PC-9 (cell line): ENCODE measurements around the gene STXBP5. TPM values are rescaled to one million over a fixed set of nuclear protein-coding genes. Genes with fewer than 3 reads are reported as not detected.

ENCODE experiments used
- BruUV-seq: library from RNA; stranded (reverse); fragments of 400-500 nt; replicated peaks from 2 replicates; lab custom pipeline; 2021; lab: Mats Ljungman, UMichigan
- CTCF ChIA-PET: fragments of 300-600 bp; sonication (Branson Sonifier 250); formaldehyde crosslinking; loops from one replicate; lab custom pipeline; 2022; ENCODE audit warnings: antibody characterized with exemption; lab: Charles Lee
- POLR2A ChIA-PET: fragments of 300-600 bp; sonication (Branson Sonifier 250); formaldehyde crosslinking; loops from one replicate; lab custom pipeline; 2022; ENCODE audit warnings: antibody characterized with exemption; ENCODE audit not compliant: unreplicated experiment; lab: Charles Lee
- DNase-seq, 2 experiments: peaks; one replicate each; pipeline versions ENCODE4 v3.0.0 to v3.0.0-alpha.2; 2015 to 2022; ENCODE audit warnings: mixed read lengths in 1 of 2
- H2AFZ ChIP-seq: fragments of 200-600 bp; sonication (generic); 2 replicates; pipeline ENCODE4 v1.8.1; 2017; ENCODE audit warnings: antibody characterized with exemption
- H3F3A ChIP-seq: fragments of 200-600 bp; sonication (generic); 2 replicates; pipeline ENCODE4 v1.8.1; 2017; ENCODE audit warnings: antibody characterized with exemption, mild to moderate bottlenecking, low read depth; ENCODE audit not compliant: insufficient read depth
- H3K27ac ChIP-seq: fragments of 200-600 bp; sonication (generic); 2 replicates; pipeline ENCODE4 v1.6.1; 2016; ENCODE audit warnings: mixed run types
- H3K27me3 ChIP-seq: fragments of 200-600 bp; sonication (generic); 2 replicates; pipeline ENCODE4 v1.6.1; 2016; ENCODE audit warnings: low read depth, mixed run types; ENCODE audit not compliant: insufficient read depth
- H3K36me3 ChIP-seq: fragments of 200-600 bp; sonication (generic); 2 replicates; pipeline ENCODE4 v1.6.1; 2016; ENCODE audit warnings: low read depth, mixed run types
- H3K4me1 ChIP-seq: fragments of 200-600 bp; sonication (generic); replicated peaks from 2 replicates; pipeline ENCODE4 v1.6.1; 2016; ENCODE audit warnings: mixed run types; ENCODE audit not compliant: insufficient read depth
- H3K4me2 ChIP-seq: fragments of 200-600 bp; sonication (generic); 2 replicates; pipeline ENCODE4 v1.6.1; 2017; ENCODE audit warnings: mixed run types
- H3K4me3 ChIP-seq: fragments of 200-600 bp; sonication (generic); 2 replicates; pipeline ENCODE4 v1.6.1; 2016; ENCODE audit warnings: mixed run types
- H3K79me2 ChIP-seq: fragments of 200-600 bp; sonication (generic); 2 replicates; pipeline ENCODE4 v1.6.1; 2017; ENCODE audit warnings: low read depth, mixed run types
- H3K9me2 ChIP-seq: fragments of 200-600 bp; sonication (generic); 2 replicates; pipeline ENCODE4 v1.8.1; 2017; ENCODE audit warnings: mild to moderate bottlenecking; ENCODE audit not compliant: insufficient read depth
- H3K9me3 ChIP-seq: fragments of 200-600 bp; sonication (generic); 2 replicates; pipeline ENCODE4 v1.8.1; 2016; ENCODE audit warnings: low read depth; ENCODE audit not compliant: insufficient read depth
- H4K20me1 ChIP-seq: fragments of 200-600 bp; sonication (generic); 2 replicates; pipeline ENCODE4 v1.8.1; 2017; ENCODE audit not compliant: insufficient read depth
- CTCF ChIP-seq: fragments of 200-600 bp; sonication (generic); conservative IDR thresholded peaks from 2 replicates; pipeline ENCODE4 v1.6.1; 2017; ENCODE audit warnings: mixed run types, antibody characterized with exemption, mild to moderate bottlenecking, moderate library complexity
- EZH2 ChIP-seq: fragments of 200-600 bp; sonication (generic); IDR thresholded peaks from 2 replicates; pipeline ENCODE4 v1.8.0; 2017; ENCODE audit warnings: antibody characterized with exemption, low read depth
- intact Hi-C: fragments of 100-400 bp; cut with micrococcal nuclease; formaldehyde crosslinking; loops from one replicate; pipeline ENCODE4 v1.10.0; 2022; ENCODE audit not compliant: unreplicated experiment
- total RNA-seq: library from RNA; stranded (reverse); gene quantifications from 2 replicates; pipeline ENCODE4 v1.2.3, GENCODE V29; 2021

Gene STXBP5
- total RNA-seq, 1 experiment from 2014 or later, result 4.6 TPM

GRCh38 chr6:147395158-147395557 is 190.9 kb downstream of the STXBP5 start:
- H3F3A ChIP-seq, result 0 out of 2 replicates have a peak, but pooled peaks cover 3% of the 10 kb centered on the region
- H3K27ac ChIP-seq, result no peak overlapping the region
- H3K9me2 ChIP-seq, result no peaks in the 10 kb centered on the region
- CTCF ChIA-PET, result no interaction called here
- POLR2A ChIA-PET, result no interaction called here
- no peak overlapping the region for H3K4me2 ChIP-seq
- no peak overlapping the region for H3K4me3 ChIP-seq
- H2AFZ ChIP-seq, result no peak overlapping the region
- DNase-seq, result no peak
- no peaks in the 10 kb centered on the region for H3K79me2 ChIP-seq
- no peaks in the 10 kb centered on the region for H4K20me1 ChIP-seq
- no peak for TF ChIP-seq CTCF
- no peak for TF ChIP-seq EZH2
- H3K36me3 ChIP-seq, result no peaks in the 10 kb centered on the region
- no peaks in the 10 kb centered on the region for H3K9me3 ChIP-seq
- BruUV-seq, result no TSS peak
- intact Hi-C loops, result loop anchor here (10.0 kb wide), 1 partner anchor 1070 kb away; no protein-coding TSS in a partner anchor
- H3K4me1 ChIP-seq, result no peaks in the 10 kb centered on the region
- H3K27me3 ChIP-seq, result no peaks in the 10 kb centered on the region

- ChIA-PET POLR2A (no interaction called here), CTCF (no interaction called here)
- no peaks in the 10 kb centered on the region for H4K20me1 ChIP-seq
- no peaks in the 10 kb centered on the region for H3K9me3 ChIP-seq
- no peak overlapping the region for H3K4me2 ChIP-seq
- no peaks in the 10 kb centered on the region for H3K9me2 ChIP-seq
- no peaks in the 10 kb centered on the region for H3K36me3 ChIP-seq
- H3K79me2 ChIP-seq, result no peaks in the 10 kb centered on the region
- TF ChIP-seq CTCF (no peak), EZH2 (no peak)
- DNase-seq, result no peak
- H3K4me1 ChIP-seq, result no peaks in the 10 kb centered on the region
- no peaks in the 10 kb centered on the region for H3K27me3 ChIP-seq
- no peak overlapping the region for H2AFZ ChIP-seq
- H3K4me3 ChIP-seq, result no peak overlapping the region
- BruUV-seq, result no TSS peak
- H3F3A ChIP-seq, result no peaks in the 10 kb centered on the region
- intact Hi-C loops, result loop anchor here (10.0 kb wide), 1 partner anchor 1067 kb away; no protein-coding TSS in a partner anchor
- no peak overlapping the region for H3K27ac ChIP-seq
Observed at GRCh38 chr6:147397306-147397705, 193.1 kb downstream of the STXBP5 start.

GRCh38 chr6:147400968-147401367 is 196.8 kb downstream of the STXBP5 start:
- Histone ChIP-seq H3K27ac (no peak overlapping the region), H3K9me2 (no peaks in the 10 kb centered on the region), H3K36me3 (no peaks in the 10 kb centered on the region), H4K20me1 (no peaks in the 10 kb centered on the region), H3K79me2 (no peaks in the 10 kb centered on the region), H3K4me3 (no peak overlapping the region), H3K4me2 (no peak overlapping the region), H3K27me3 (no peaks in the 10 kb centered on the region), H2AFZ (no peak overlapping the region), H3K9me3 (no peaks in the 10 kb centered on the region), H3K4me1 (no peaks in the 10 kb centered on the region), H3F3A (no peaks in the 10 kb centered on the region)
- BruUV-seq, result no TSS peak
- ChIA-PET CTCF (no interaction called here), POLR2A (no interaction called here)
- no peak for DNase-seq
- TF ChIP-seq EZH2 (no peak), CTCF (no peak)
- intact Hi-C loops, result no loop called here
